ENCODE results near the gene ADAMTSL3.

ADAMTSL3 gene

GRCh38 chr15:83855956-83856355 is 202.0 kb downstream of the ADAMTSL3 start:
- no peak for TF ChIP-seq CTCF (IDR thresholded peaks at IDR 0.05; ENCODE audit: insufficient read depth, low read length, poor library complexity, severe bottlenecking)
- Histone ChIP-seq H3K9me2 (replicated peaks; ENCODE audit: insufficient read depth, low read length) (no peaks in the 10 kb centered on the region), H3K9me3 (ENCODE audit: insufficient read depth, low read length) (no peaks in the 10 kb centered on the region), H3F3A (ENCODE audit: insufficient read depth) (no peaks in the 10 kb centered on the region), H3K9ac (ENCODE audit: low read length) (no peak overlapping the region), H3K79me2 (ENCODE audit: insufficient read depth, low read length) (no peaks in the 10 kb centered on the region), H2AFZ (ENCODE audit: low read depth, low read length, severe bottlenecking) (no peak overlapping the region), H3K27me3 (ENCODE audit: low read length) (no peaks in the 10 kb centered on the region), H3K4me2 (ENCODE audit: low read depth, low read length, poor library complexity, severe bottlenecking) (no peak overlapping the region), H4K20me1 (ENCODE audit: low read depth, low read length) (no peaks in the 10 kb centered on the region), H3K36me3 (ENCODE audit: low read length) (no peaks in the 10 kb centered on the region), H3K4me3 (ENCODE audit: insufficient read depth, low read length, poor library complexity, severe bottlenecking) (no peak overlapping the region), H3K27ac (ENCODE audit: low read depth, low read length) (no peak overlapping the region)

GRCh38 chr15:83858820-83859505 is 205.0 kb downstream of the ADAMTSL3 start:
- Histone ChIP-seq H2AFZ (ENCODE audit: low read depth, low read length, severe bottlenecking) (no peak overlapping the region), H3K4me2 (ENCODE audit: low read depth, low read length, poor library complexity, severe bottlenecking) (no peak overlapping the region), H3K27me3 (ENCODE audit: low read length) (no peaks in the 10 kb centered on the region), H3F3A (ENCODE audit: insufficient read depth) (no peaks in the 10 kb centered on the region), H3K4me3 (ENCODE audit: insufficient read depth, low read length, poor library complexity, severe bottlenecking) (no peak overlapping the region), H3K36me3 (ENCODE audit: low read length) (no peaks in the 10 kb centered on the region), H3K79me2 (ENCODE audit: insufficient read depth, low read length) (no peaks in the 10 kb centered on the region), H3K9ac (ENCODE audit: low read length) (no peak overlapping the region), H4K20me1 (ENCODE audit: low read depth, low read length) (no peaks in the 10 kb centered on the region), H3K27ac (ENCODE audit: low read depth, low read length) (no peak overlapping the region), H3K9me2 (replicated peaks; ENCODE audit: insufficient read depth, low read length) (no peaks in the 10 kb centered on the region), H3K9me3 (ENCODE audit: insufficient read depth, low read length) (no peaks in the 10 kb centered on the region)
- TF ChIP-seq EZH2phosphoT487 (conservative IDR thresholded peaks at IDR 0.05; ENCODE audit: low read length) = no peak
- no peak for TF ChIP-seq CTCF (IDR thresholded peaks at IDR 0.05; ENCODE audit: insufficient read depth, low read length, poor library complexity, severe bottlenecking)

GRCh38 chr15:83866692-83867091 is 212.8 kb downstream of the ADAMTSL3 start:
- Histone ChIP-seq H3K9me2 (replicated peaks; ENCODE audit: insufficient read depth, low read length) (no peaks in the 10 kb centered on the region), H3K9ac (ENCODE audit: low read length) (no peak overlapping the region), H3F3A (ENCODE audit: insufficient read depth) (no peaks in the 10 kb centered on the region), H3K4me2 (ENCODE audit: low read depth, low read length, poor library complexity, severe bottlenecking) (no peak overlapping the region), H3K9me3 (ENCODE audit: insufficient read depth, low read length) (no peaks in the 10 kb centered on the region), H2AFZ (ENCODE audit: low read depth, low read length, severe bottlenecking) (no peak overlapping the region), H3K36me3 (ENCODE audit: low read length) (no peaks in the 10 kb centered on the region), H3K27ac (ENCODE audit: low read depth, low read length) (no peak overlapping the region), H3K79me2 (ENCODE audit: insufficient read depth, low read length) (no peaks in the 10 kb centered on the region), H3K27me3 (ENCODE audit: low read length) (no peaks in the 10 kb centered on the region), H4K20me1 (ENCODE audit: low read depth, low read length) (no peaks in the 10 kb centered on the region), H3K4me3 (ENCODE audit: insufficient read depth, low read length, poor library complexity, severe bottlenecking) (no peak overlapping the region)
- TF ChIP-seq EZH2phosphoT487 (conservative IDR thresholded peaks at IDR 0.05; ENCODE audit: low read length) (no peak), CTCF (IDR thresholded peaks at IDR 0.05; ENCODE audit: insufficient read depth, low read length, poor library complexity, severe bottlenecking) (no peak)

All from SU-DHL-6 (cell line).